Measurements from ENCODE around the gene ACD.

DNA sequence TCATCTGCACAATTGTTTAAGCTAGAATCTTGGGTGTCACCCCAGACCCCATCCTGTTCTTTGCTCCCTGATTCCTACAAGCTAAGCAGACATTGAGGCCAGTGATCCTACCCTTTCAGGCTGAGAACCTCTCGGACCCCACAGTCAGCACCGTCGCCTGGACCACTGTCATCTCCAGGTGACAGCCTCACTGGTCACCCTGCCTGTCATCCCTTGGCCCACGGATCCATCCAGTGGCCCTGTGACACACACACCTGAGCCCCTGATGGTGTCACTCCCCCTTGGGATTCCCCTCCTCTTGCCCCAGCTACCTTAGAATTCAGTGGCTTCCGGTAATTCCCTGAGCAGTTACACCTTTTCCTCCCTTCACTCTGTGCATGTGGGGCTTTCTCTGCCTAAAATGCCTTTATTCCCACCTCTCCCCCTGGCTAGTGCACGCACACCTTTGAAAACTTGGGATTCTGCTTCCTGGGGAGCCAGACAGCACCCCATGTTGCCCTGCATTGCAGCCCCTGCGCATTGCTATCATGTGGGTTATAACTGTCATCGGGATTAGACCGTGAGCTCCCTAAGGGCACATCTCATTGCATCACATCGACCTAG, 9.5 kb upstream of the ACD start:
- no peak for TF ChIP-seq POLR2A (IDR thresholded peaks at IDR 0.05)
- no peak for TF ChIP-seq CTCF (IDR thresholded peaks at IDR 0.05 in 4 of 5, conservative IDR thresholded peaks at IDR 0.05 in 1 of 5)

Measured in gastrocnemius medialis (tissue), 4 donors.